Activated CD8-positive, alpha-beta memory T cell treated with anti-CD3 and anti-CD28 coated beads for 36 hours (primary cell): ENCODE measurements around the gene RAP2B. TPM values are rescaled to one million over a fixed set of nuclear protein-coding genes. Genes with fewer than 3 reads are reported as not detected.
"Not testable (repeated sequence)": the region's sequence is repeated elsewhere in the genome, so short reads cannot be mapped to it uniquely, and the experiment has no call there.

Experiments
- CTCF ChIA-PET: fragments of 350-600 bp; sonication (Branson Sonifier 250); formaldehyde crosslinking; loops from one replicate; lab custom pipeline; 2021; ENCODE audit warnings: antibody characterized with exemption; lab: Charles Lee
- POLR2A ChIA-PET: fragments of 350-600 bp; sonication (Branson Sonifier 250); formaldehyde crosslinking; loops from one replicate; lab custom pipeline; 2021; ENCODE audit warnings: antibody characterized with exemption; lab: Charles Lee
- total RNA-seq, 2 experiments: library from RNA; stranded (reverse); gene quantifications; one replicate each; pipeline ENCODE4 v1.2.3, GENCODE V29; 2021

RAP2B gene
- 10 to 100 TPM; 15.6 to 16.3 TPM for total RNA-seq

DNA sequence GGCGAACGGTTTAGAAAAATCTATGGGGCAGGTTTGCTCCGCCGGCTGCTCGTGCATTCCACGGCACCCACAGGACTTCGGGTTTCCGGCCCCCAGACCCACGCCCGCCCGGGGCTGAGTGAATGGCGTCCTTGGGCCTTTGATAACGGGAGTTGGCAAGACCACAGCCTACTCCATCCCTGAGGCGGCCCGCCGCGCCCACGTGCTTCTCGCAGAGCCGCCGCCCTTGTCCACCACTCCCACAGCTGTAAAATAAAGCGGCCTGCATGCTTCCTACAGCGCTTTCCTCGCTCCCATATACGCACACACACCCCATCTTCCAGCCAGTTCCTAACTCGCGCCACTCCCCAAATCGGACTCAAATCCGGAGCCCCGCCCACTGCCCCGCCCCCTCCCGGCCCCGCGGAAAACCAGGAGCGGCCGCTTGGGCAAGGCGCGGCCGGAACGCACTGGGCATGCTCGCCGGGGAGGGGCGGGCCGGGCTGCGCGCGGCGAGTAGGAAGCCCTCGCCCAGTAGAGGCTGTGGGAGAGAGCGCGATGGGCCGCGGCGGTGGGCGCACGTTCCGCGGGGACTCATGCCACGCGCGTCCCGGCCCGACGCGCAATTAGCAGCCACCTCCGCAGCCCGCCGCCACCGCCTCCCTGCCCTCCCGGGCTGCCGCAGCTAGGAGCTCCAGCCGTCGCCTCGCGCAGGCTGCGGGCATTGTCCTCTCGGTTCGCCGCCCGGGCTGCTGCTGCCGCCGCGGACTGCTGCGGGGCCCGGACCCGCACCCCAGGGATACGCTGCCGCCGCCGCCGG lies at the start of gene RAP2B:
Gene RAP2B, plus strand, starts transcription at position 513 of the 799 bp plus-strand sequence. CDS start 468 bp downstream, outside the sequence.
- CTCF ChIA-PET: interaction anchor here (1.2 to 2.2 kb wide), 4 partner anchors 11 to 464 kb away, joined by 3 to 10 read pairs (median 4); no protein-coding TSS in a partner anchor
- POLR2A ChIA-PET: interaction anchor here (0.7 to 2.4 kb wide), 4 partner anchors 60 to 909 kb away, joined by 3 to 12 read pairs (median 6); no protein-coding TSS in a partner anchor

DNA sequence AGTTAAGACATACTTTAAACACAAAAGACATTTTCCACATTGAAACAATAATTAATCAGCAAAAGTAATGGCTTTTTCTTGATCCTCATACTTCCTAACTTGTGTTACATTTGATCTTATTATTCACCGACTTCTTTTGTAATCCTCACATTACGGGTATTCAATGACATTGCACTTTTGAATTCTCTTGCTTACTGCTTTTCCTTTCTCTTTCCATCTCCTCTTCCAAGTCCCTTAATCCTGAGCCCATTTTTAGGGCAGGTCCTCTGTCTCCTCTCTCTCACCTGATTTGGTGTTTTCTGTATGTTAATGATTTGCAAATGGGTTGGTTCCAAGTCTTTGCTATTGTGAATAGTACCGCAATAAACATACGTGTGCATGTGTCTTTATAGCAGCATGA lies 48.5 kb upstream of the RAP2B start:
- POLR2A ChIA-PET: no interaction called here
- CTCF ChIA-PET: interaction anchor here (0.6 kb wide), 1 partner anchor 902 kb away, joined by 3 read pairs; no protein-coding TSS in a partner anchor

DNA sequence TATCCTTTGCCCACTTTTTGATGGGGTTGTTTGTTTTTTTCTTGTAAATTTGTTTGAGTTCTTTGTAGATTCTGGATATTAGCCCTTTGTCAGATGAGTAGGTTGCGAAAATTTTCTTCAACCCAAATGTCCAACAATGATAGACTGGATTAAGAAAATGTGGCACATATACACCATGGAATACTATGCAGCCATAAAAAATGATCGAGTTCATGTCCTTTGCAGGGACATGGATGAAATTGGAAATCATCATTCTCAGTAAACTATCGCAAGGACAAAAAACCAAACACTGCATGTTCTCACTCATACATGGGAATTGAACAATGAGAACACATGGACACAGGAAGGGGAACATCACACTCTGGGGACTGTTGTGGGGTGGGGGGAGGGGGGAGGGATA lies 47.8 kb upstream of the RAP2B start:
- POLR2A ChIA-PET, CTCF ChIA-PET: not testable (repeated sequence)

DNA sequence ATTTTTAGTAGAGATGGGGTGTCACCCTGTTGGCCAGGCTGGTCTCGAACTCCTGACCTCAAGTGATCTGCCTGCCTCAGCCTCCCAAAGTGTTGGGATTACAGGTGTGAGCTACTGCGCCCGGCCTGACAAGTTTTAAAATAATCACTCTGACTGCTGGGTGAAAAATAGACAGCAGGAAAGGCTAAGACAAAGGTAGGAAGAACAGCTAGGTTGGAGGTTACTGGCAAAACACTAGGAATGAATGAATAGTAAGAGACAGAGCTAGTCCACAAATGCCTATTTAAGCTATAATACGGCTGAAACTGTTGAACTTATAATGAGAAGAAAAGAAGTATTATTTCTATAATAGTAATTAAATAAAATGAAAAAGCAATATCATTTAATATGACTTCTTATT lies 46.7 kb upstream of the RAP2B start:
- ChIA-PET CTCF (no interaction called here), POLR2A (no interaction called here)

DNA sequence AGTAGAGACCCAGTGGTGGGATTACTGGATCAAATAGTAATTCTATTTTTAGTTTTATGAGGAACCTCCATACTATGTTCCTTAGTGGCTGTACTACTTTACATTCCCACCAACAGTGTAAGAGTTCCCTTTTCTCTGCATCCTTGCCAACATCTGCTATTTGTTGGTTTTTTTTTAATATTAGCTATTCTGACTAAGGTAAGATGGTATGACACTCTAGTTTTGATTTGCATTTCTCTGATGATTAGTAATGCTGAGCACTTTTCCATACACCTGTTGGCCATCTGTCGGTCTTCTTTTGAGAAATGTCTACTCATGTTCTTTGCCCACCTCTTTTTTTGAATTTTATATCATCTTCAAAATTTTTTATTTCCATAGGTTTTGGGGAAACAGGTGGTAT lies 34.2 kb upstream of the RAP2B start:
- CTCF ChIA-PET: no interaction called here

GRCh38 chr3:153129426-153129825 lies 32.6 kb upstream of the RAP2B start:
- POLR2A ChIA-PET: no interaction called here
- CTCF ChIA-PET: no interaction called here

More for the DNA sequence above, 34.2 kb upstream of the RAP2B start:
- POLR2A ChIA-PET: no interaction called here

- ChIA-PET CTCF (no interaction called here), POLR2A (interaction anchor here (0.6 kb wide), 1 partner anchor 31 kb away, joined by 3 read pairs; no protein-coding TSS in a partner anchor)
Measured at GRCh38 chr3:153129866-153130265, 32.2 kb upstream of the RAP2B start.

GRCh38 chr3:153130312-153130977 lies 31.6 kb upstream of the RAP2B start:
- ChIA-PET CTCF (no interaction called here), POLR2A (interaction anchor here (0.5 to 0.6 kb wide), 2 partner anchors 30 to 427 kb away, joined by 3 read pairs; no protein-coding TSS in a partner anchor)

- ChIA-PET POLR2A (no interaction called here), CTCF (no interaction called here)
Measured at GRCh38 chr3:153137626-153138025, 24.4 kb upstream of the RAP2B start.

GRCh38 chr3:153138276-153139210 lies 23.5 kb upstream of the RAP2B start:
- CTCF ChIA-PET: no interaction called here
- POLR2A ChIA-PET: no interaction called here

DNA sequence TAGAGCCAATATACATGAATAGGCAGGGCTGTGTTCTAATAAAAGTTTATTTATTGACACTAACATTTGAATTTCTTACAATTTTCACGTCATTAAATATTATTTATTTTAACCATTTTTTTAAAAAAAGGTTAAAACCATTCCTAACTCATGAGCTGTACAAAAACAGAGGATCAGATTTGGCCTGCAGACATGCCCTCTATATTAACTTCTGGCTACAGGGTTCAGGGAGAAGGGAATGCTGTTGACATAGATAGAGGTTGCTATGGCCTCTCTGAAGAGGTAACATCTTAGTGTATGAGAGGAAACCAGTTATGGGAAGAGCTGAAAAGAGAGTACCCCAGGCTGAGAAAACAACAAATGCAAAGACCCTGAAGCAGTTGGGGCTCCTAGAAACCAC lies 19.1 kb upstream of the RAP2B start:
- ChIA-PET POLR2A (no interaction called here), CTCF (interaction anchor here (0.6 kb wide), 1 partner anchor 67 kb away, joined by 4 read pairs; no protein-coding TSS in a partner anchor)

DNA sequence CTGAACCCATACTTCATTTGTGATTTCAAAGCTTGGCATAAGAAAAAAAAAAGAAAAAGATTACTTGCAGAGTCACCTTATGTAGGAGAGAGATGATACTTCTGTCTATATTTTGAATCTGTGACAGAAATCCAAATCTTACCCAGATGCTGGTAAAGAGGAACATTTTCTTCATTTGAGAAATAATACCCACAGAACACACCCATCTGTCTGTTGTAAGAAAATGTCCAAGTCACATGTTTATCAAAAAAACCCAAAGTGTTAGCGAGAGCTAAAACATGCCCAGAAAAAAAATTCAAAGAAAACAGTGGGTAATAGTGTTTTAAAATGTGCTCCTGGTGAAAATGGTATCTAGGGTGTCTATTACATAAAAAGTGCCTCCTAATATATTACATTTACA lies 18.0 kb upstream of the RAP2B start:
- CTCF ChIA-PET: no interaction called here

GRCh38 chr3:153144779-153145178 lies 17.2 kb upstream of the RAP2B start:
- ChIA-PET CTCF (no interaction called here), POLR2A (no interaction called here)

More for the DNA sequence above, 18.0 kb upstream of the RAP2B start:
- POLR2A ChIA-PET: no interaction called here

- CTCF ChIA-PET: no interaction called here
- POLR2A ChIA-PET: no interaction called here
Measured at GRCh38 chr3:153145454-153145853, 16.6 kb upstream of the RAP2B start.

- CTCF ChIA-PET: no interaction called here
- POLR2A ChIA-PET: no interaction called here
Measured at GRCh38 chr3:153146191-153147053, 15.6 kb upstream of the RAP2B start.

DNA sequence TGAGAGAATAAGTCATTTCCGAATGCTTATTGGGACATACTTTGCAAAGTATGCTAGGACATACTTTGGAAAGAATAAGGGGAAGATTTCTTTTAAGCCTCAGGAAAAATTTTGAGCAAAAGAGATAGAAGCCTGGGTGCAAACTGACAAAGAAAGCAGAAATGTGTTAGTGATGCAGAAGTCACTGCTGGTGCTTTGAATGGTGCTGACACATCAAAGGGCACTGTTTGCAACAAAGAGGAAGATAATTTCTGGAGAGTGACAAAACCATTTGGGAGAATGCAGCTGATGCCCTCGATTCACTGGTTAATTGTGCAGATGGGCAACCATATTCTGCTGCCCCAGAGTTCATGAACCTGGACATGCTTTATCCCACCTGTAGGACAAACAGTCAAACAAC lies 11.0 kb upstream of the RAP2B start:
- CTCF ChIA-PET: no interaction called here
- POLR2A ChIA-PET: no interaction called here

GRCh38 chr3:153155786-153156185 lies 6.2 kb upstream of the RAP2B start:
- POLR2A ChIA-PET, CTCF ChIA-PET: not testable (repeated sequence)

DNA sequence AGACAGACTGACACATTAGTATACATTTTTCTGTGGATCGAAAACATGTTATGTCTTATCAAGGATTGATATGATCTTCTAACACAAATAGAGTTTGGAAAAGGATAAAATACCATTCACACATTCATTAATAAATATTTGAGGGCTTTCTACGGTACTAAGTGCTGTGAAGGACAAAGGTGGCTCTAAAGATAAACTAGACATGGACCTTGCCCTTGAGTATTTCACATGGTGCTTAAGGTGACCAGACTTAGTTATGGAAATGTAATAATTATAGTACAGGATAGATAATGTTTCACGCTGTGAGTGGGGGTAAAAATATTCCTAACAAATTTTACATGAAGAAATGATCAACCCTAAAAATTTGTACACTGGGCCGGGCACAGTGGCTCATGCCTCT lies 3.8 kb upstream of the RAP2B start:
- ChIA-PET CTCF (no interaction called here), POLR2A (no interaction called here)
